Testis (tissue), 2 donors: ENCODE results near the gene ADAM17.

Source experiments
- POLR2A ChIP-seq: fragments of 450-650 bp; IDR thresholded peaks from one replicate; pipeline ENCODE4 v1.6.1; 2017; ENCODE audit warnings: antibody characterized with exemption, mild to moderate bottlenecking, moderate library complexity
- TF ChIP-seq, protein P1 (sequence below), 3 experiments: fragments of 450-650 bp in 2 of 3; fragments of 200-600 bp in 1 of 3; sonication (generic) in 1 of 3; IDR thresholded peaks; one replicate each; pipeline ENCODE4 v1.5.1; 2016 to 2019; ENCODE audit warnings: antibody characterized with exemption in 3 of 3, mild to moderate bottlenecking in 2 of 3, moderate library complexity in 1 of 3

DNA sequence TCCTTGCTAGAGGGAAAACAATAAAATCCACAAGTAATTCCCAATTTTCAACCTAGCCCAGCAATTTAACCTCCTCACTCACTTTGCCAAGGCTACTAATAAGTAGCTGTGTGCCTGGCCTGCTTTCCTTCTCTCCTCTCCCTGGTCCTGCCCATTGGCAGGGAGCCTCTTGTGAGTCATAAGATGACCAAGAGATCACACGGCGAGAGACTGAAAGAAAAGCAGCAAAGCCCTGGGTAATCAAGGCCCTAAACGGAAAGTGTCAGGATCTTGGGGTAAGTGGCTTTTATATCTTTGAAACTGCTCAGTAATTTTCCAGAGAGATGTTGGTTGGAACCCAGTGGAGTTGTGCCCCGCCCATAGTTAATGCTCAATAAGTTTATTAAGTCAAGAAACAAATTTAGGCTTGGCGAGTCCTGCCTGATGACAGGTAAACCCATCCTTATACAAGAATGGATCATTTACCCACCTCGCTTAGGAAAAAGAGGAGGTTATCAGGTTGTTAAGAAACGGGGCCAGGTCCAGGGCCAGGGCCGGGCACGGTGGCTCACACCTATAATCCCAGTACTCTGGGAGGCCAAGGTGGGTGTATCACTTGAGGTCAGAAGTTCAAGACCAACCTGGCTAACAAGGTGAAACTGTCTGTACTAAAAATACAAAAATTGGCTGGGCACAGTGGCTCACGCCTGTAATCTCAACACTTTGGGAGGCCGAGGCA, 10.0 kb upstream of the ADAM17 start:
- TF ChIP-seq, protein P1, sequence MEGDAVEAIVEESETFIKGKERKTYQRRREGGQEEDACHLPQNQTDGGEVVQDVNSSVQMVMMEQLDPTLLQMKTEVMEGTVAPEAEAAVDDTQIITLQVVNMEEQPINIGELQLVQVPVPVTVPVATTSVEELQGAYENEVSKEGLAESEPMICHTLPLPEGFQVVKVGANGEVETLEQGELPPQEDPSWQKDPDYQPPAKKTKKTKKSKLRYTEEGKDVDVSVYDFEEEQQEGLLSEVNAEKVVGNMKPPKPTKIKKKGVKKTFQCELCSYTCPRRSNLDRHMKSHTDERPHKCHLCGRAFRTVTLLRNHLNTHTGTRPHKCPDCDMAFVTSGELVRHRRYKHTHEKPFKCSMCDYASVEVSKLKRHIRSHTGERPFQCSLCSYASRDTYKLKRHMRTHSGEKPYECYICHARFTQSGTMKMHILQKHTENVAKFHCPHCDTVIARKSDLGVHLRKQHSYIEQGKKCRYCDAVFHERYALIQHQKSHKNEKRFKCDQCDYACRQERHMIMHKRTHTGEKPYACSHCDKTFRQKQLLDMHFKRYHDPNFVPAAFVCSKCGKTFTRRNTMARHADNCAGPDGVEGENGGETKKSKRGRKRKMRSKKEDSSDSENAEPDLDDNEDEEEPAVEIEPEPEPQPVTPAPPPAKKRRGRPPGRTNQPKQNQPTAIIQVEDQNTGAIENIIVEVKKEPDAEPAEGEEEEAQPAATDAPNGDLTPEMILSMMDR (IDR thresholded peaks at IDR 0.05), result no peak
- no peak for TF ChIP-seq POLR2A
